NCI-H1417 treated with DMSO at 0.1 percent for 48 hours (cell line): ENCODE measurements around the gene ABTB2.

Source experiments
- DNase-seq: peaks from one replicate; lab custom pipeline; 2025; lab: John Stamatoyannopoulos, UW

Gene ABTB2

DNA sequence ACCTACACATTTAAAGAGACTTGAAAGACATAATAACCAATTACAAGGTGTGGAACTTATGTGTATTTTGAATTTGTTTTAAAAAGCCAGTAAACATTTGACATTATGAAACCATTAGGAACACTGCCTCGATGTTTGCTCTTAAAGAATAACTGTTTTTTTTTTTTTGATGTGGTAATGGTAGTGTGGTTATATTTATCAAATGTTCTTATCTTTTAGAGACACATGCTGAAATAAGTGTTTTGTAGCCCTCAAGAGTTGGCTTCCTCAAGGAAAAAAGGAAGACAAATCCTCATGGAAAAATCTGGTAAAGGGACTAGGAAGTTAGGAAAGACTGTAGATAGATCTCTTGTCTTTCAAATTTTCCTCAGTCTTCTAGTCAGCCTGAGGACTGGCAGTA is 2.2 kb upstream of the ABTB2 start:
- no peak for DNase-seq

DNA sequence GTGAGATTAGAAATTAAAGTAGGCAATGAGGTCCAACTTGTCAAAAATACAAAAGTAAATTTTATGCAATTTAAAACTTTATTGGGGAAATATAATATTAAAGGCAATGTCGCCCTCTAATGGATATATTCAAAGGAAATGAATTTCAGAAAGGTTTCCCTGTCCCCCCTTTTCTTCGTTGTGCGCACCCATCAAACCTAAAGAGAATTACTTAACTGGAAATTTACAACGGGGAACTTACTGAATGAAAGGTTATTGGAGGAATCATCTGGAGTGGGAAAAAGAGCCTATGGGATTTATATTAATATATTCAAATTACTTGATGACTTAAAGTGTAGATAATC is 1.7 kb upstream of the ABTB2 start:
- no peak for DNase-seq

DNA sequence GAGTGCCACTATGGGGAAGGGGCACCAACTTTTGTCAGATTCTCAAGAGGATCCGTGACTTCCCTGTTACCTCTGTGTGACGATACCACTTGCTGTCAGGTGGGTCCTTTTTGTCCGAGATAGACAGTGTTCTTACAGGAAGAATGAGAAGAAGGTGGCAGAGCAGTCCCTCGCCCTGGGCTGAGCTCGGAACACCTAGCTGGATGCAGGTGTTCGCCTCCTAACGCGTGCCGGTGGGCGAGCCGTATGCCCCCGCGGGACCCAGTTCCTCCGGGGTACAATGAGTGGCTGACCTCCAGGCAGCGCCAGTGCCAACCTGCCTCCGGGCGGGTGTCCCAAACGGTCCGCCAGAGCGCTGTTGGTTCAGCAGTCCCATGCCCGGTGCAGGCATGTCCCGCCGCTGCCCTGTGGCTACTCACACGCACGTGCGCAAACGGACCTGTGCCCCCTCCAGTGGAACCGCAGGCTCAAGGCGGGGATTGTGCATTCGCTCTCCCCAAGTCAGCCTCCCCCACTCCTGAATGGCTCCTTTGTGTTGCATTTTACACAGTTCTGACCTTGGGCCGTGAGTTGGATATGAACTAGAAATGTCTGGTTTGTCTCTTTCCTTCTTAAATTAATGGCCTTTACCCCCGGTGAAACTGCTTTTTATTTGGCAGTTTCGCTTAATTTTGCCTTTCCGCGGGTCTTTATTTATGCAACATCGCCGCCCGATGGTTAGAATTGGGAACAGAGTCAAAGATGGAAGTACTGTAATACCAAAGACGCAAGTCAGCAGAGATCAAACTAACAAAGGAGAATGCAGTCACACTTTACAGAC is 1.1 kb upstream of the ABTB2 start:
- DNase-seq = peak; percentile 42

DNA sequence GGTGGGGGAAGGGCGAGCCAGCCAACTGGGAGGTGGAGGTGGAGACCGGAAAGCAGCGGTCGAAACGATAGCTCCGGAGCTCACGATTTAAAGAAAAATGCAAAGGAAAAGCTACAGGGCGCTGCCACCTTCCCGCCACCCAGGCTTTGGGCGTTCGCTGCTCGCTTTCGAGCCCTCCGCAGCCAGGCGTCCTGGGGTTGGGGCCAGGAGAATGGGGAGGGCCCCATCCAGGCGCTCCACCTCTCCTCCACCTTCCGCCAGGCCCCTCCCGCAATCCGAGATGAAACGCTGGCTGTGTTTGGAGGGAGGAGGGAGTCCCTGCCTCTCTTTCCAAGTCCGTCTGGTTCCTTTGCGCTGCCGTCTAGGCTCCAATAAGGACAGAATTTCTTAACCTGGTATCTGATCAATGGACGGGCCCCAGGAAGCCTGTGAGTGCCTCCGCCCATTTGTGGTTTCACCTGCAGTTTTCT is 483 bp upstream of the ABTB2 start:
- no peak for DNase-seq

DNA sequence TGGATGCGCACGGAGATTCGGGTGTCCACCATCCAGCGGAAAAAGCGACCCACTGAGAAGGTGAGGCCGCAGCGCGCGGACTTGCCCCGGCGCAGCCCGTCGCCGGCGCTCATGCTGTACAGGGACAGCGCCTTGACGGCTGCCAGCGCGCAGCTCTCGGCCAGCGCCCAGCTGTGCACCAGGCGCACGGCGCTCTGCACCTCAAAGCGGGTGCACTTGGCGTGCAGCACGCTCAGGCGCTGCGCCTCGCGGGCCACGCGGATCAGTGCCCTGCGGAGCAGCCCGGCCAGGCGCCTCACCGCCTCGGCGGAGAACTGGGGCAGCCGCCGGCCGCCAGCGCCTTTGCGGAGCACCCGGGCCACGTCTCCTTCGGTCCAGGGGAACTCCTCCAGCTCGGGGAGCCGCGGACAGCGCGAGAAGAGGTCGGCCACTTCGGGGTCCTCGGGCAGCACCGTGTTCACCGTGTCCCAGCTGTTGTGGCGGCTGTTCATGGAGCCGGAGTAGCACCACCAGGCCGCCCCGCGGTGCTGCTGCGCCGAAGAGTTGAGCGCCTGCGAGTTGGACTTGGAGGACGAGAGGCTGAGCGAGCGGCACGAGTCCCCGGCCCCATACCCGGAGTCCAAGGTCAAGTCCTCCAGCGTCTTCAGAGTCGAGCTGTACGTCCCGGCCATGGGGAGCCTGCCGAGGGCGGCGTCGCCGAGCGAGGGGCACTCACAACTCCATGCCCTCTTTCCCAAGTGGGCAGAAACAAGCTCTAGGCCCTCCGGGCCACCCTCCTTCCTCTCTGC is 703 bp downstream of the ABTB2 start:
- no peak for DNase-seq

DNA sequence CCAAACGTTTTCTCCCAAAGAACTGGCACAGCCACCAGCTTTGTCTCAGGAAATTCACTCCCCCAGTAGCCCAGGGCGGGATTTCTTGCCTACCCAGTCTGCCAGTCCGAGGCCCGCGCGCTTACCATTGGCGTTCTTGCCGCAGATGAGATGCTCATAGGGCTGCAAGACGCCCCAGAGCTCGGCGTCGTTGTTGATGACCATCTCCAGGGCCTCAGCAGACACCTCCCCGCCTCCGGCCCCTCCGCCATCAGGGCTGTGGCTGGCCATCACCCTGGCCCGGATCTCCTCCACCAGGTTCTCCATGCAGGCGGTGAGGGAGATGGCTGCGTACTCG is 1.3 kb downstream of the ABTB2 start:
- DNase-seq = no peak

DNA sequence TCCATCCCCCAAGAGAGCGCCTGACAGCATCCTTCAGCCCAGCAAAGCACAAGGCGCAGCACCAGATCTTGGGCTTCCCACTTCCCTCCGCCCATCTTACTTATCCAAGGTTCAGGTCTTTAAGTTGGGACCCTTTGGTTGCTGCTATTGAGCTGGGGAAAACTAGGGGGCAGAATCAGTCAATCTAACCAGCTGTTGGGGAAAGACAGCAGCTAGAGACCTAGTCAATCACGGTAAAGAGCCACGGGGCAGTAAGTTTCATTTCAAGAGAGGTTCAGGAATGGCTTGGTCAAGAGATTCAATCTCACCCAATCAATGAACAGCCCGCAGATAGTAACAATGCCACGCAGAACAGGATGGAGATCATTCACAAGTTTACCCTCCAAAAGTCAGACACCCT is 1.7 kb downstream of the ABTB2 start:
- DNase-seq = no peak

DNA sequence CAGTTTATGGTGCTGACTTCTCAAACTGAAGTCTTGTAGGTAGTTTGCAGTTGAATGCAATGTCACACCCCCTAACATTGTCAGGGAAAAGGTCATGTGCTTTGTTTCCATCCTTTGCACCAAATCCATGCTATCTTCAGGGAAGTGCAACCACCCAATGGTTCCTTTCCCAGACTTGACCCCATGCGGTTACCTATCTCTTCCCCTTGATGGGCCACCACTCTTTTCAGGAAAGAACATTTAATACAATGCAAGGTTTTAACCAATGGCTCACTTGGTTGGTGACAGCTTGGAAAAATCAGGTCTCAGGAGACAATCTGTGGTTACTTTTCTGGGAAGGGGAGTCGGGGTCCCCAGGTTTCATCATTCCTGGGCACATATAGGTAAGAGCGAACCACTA is 2.1 kb downstream of the ABTB2 start:
- no peak for DNase-seq

DNA sequence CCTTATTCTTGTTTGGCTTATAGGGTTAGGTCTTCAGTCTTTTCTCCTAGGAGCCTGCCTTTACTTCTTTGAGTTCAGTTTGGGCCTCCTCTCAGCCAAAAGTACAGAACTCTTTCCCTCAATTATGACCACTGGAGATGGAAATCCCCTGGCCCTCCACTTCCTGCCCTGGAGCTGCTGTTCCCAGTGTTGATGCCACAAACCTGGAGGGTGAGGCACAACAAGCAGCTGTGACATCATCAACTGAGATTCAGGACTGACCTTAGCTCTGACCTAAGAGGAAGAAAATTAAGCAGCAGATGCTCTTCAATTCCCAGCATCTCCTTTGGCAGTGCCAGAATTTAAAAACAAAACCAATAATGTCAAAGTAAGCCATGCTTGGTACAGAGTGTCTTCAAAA is 3.0 kb downstream of the ABTB2 start:
- no peak for DNase-seq

DNA sequence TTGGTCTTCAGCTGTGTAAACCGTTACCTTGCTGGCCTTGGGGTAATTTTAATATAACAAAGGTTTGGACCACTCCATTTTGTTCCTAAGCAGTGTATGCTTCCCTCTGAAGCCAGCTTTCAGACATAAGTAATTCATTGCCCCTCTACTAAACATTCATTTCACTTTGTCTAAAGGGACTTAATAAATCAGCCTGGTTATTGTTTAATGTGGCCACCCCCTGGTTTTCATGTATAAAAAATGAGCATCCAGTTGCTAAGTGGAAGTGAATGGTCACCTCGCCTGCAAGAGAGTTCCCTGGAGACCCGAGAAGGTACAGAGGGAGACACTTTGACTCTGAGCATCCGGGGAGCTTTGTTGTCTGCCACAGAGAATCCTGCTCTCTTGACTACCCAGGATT is 3.9 kb downstream of the ABTB2 start:
- no peak for DNase-seq

DNA sequence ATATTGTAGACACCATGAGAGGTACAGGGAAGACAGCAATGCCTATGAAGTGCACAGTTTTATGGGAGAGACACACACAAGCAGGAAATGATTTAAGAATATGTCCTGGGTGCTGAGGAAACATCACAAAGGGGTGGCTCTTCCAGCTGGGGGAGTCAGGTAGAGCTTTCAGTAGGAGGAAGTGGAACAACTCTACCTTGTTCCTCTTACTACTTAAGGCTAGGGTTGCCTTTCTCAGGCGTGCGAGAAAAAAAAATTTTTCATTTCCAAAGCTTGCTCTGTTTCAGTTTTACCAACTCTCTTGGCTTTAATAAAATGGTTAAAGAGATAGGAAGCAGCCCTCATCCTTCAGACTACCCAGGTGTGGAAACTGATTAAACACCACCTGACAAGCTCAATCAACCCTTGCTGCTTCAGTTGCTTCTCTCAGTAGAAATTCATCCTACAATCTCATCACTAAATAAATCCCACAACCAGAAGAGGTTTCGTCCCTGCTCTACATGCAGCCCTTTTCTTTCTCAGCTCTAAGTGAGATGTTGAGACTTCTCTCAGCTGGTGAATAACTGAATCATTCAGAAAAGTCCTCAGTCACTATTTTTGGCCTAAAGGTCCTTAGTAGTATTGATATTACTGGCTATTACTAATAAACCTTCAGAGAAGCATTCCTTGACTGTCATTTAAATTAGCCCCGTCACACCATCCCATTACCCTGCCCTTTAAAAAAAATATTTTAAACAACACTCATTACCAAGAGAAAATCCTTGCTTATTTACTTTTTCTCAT is 5.9 kb downstream of the ABTB2 start:
- DNase-seq = no peak

DNA sequence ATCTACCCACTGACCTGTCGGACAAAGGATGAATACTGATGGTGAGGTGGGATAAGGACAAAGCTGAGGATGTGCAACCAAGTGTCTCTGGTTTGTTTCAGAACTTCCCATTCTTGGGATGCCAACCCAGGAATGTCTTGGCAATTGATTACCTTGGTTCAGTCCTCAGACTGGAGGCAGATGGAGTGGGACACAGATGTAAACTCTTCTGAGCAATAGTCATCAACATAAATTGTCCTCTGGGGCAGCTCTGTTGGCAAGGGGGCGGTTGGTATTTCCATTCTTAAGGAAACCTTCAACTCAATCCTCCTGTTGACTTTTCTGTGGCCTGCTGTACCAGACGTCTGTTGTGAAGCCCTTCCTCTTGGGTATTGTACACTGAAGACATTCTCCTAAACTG is 6.8 kb downstream of the ABTB2 start:
- DNase-seq = no peak

DNA sequence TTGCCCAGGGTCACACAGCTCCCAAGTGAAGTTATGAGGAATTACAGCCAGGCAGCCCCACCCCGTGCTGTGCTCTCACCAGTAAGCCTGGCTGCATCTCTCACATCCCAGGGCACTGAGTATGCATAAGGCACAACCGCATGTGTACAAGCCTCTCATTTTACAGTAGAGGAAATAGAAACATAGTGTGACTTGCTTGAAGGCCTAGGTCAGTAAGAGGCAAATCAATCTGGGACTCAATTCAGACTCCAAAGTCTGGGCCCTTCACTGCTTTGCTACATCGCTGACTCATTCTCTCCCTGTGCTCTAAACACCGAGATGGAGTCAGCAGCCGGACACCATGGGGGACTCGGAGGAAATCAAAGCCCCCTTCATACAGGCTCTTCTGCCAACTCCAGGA is 7.9 kb downstream of the ABTB2 start:
- DNase-seq = no peak

DNA sequence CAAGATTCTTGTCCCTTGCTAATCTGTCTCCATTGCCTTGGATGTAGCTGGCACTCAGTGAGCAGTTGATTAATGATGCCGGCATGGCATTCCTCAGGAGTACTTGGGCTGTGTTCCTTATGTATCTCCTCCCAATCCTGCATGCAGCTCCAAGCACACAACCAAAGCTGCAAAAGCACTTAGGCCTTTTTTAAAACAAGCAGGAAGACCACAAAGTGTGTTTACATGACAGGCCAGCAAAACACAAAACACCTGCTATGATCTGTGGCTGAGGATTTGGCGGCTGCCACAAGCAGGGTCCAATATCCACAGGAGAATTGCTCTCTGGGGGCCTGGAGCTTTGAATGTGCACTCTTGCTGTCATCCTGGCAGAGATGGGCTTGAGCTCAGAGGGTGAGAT is 8.9 kb downstream of the ABTB2 start:
- no peak for DNase-seq

DNA sequence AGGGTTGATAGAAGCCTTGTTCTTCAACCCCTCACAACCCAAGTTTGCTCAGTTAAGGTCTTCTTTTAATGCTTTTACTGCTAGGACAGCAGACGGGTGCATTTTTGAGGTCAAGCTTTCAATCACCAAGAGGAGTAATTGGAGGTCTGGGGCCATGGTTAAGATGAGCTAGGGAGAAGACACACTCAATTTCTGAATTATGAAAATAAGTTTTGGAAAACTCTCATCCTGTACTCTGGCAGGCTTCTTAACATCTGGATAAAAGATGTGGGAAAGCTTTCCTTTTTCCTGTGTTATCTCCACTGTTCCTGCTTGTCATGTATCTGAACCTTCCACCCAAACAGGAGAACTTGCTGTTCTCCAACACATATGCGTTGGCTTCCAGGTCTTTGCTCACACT is 9.7 kb downstream of the ABTB2 start:
- DNase-seq = no peak

DNA sequence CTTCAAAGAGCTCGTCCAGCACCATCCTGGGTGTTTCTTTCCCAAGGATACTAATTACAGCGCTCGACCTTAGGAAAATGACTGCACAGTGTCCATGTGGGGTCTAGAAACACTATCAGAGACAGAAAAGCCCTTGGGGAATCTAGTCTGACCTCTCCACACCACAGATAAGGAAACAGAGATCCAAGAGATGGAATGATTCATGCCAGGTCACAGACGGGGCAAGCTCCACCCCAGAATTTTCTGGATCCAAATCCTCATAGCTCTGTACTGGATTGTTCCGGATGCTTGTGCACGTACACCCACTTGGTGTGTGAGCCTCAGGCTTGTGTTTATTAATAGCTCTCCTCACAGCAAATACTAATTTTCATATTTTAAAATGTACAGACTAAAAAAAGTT is 11.3 kb downstream of the ABTB2 start:
- no peak for DNase-seq

DNA sequence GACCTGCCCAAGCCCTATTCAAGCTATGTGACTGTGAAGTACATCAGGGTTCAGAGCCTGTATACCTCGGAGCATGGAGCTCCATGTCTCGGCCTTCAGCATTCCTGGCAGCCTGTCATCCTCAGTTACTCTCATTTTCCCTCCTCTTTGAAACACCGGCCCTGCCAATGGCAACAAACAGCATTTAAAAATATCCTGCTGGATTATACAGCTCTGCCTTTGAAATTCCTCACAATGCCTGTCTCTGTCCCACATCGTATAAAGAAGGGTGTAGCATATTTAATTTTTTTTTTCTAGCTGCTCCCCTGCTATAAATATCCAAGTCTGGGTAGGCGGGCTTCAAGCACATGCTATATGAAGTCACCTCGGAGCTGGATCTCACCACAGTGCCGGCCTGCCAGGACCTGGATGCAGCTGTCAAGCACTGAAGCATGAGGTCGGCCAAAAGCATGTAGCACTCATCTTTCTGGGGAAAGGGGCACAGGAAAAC is 11.8 kb downstream of the ABTB2 start:
- no peak for DNase-seq

DNA sequence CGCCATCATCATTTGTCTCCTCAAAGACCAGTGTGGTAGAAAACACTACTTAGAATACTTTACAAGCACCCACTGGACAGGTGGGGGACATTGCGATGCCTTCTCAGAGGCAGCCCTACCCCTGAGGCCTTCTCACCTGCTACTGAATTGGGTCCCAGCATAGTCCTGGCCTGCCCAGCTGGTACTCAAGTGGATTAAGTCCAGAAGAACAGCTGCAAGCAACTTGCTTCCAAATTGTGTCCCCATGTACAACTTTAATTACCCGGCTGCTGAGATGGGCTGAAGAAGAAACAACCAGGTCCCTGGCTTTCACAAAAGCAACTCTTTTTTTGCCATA is 12.3 kb downstream of the ABTB2 start:
- no peak for DNase-seq

DNA sequence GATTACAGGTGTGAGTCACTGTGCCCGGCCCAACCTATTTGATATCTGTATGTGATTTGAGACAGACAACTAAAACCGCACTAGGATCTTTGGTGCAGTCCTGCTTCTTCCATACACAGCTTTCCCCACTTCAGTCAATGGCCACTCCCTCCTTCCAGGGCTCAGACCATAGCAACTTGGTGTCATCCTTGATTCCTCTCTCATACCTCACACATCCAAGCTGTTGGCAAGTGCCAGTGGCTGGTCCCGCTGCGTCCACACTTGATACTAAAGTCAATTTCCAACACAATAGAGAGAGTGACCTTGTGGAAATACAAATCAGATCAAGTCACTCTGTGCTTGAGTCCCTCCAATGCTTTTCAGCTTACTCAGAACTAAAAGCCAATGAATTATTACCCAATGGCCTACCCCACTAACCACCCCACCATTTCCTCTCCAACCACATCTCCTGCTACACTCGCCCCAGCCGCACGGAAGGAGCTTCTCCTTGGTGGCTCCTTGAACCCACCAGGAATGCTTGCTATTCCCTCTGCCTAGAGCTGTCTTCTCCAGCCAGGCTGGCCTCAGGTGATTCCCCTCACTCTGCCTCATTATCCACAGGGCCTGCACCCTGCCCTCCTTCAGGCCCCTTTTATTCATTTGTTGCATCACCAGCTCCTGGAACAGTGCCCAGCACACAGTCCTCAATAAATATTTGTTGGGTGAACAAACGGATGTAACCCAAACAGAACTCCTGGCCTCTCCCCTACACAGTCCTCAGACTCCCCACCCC is 12.9 kb downstream of the ABTB2 start:
- no peak for DNase-seq

DNA sequence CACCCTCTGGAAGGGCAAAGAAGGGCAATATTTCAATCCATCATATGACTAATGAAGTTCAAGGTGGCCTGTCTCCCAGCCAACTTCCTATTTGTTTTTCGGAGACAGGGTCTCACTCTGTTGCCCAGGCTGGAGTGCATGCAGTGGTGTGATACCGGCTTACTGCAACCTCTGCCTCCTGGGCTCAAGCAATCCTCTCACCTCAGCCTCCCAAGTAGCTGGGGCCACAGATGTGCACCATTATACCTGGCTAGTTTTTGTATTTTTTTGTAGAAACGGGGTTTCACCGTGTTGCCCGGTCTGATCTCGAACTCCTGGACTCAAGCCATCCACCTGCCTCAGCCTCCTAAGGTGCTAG is 13.4 kb downstream of the ABTB2 start:
- DNase-seq = no peak

DNA sequence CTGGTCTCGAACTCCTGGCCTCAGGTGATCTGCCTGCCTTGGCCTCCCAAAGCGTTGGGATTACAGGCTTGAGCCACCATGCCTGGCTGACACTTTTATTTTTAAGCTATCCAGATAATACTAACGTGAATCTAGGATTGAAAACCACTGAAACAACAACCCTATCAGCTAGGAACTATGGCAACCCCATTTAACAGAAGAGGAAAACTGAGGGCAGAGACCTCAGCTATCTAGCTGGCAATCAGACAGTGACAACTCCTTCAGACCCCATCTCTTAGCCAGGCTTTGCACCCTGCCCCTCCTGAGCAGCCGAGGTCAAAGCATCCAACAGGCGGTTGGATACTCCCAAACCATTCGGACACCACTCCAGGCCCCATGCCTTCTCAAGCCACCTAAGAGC is 14.1 kb downstream of the ABTB2 start:
- DNase-seq = no peak

DNA sequence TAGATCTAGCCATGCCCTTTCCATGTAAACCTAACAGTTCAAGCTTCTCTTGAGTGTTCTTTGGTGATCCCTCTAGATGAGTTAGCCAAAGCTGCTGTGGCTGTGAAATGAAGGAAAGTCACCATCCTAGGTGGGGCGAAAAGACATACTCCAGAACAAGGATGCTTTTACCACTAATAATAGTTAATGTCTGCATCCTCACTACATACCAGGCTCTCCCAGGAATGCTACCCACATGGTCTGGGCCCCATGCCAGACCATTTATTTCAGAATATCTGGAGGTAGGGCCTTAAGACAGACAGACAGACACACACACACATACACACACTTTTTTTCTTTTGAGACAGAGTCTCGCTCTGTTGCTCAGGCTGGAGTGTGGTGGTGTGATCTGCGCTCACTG is 14.7 kb downstream of the ABTB2 start:
- no peak for DNase-seq
